Measurements from ENCODE around the gene HEATR9. TPM values are rescaled to one million over a fixed set of nuclear protein-coding genes. Genes with fewer than 3 reads are reported as not detected.

HEATR9 gene
- total and polyA plus RNA-seq, 2 of the 13 experiments (the other 11 are each of a cell fraction or from before 2014, with no cell fraction given), result not detected

DNA sequence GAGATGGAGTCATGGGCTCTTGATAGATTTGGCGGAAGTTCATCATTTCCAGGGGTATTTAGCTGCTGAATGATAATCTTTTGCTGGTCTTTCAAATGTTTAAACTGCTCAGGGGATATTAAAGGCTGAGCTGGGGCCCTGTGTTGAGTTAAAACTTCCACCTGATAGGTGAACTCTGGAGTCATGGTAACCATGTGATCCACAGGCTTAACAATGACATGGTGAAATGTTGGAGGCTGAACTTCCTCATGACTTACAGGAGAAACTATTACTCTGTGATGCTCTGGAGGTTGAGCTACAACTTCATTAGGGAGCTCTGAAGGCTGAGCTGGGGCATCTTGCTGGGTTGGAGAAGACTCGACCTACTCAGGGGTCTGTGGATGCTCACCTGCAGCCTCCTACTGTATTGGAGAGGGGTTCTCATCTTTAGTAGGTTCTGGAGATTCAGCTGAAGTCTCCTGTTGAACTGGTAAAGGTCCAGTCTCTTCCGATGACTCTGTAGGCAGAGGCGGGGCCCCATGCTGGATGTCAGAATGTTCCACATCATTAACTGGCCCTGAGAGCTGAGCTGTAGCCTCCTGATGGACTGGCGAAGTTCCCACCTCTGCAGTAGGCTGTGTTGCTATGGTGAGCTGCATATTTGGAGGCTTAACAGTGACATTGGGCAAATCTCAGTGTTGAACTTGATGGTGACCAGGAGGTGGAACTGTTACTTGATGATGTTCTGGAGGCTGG is 37.7 kb upstream of the HEATR9 start (continued):
- TF ChIP-seq IRX3 (CRISPR knock-in tag; IDR thresholded peaks at IDR 0.05; ENCODE audit: borderline replicate concordance, low read depth), result no peak
- no peak for TF ChIP-seq ZNF563 (CRISPR knock-in tag; IDR thresholded peaks at IDR 0.05)

DNA sequence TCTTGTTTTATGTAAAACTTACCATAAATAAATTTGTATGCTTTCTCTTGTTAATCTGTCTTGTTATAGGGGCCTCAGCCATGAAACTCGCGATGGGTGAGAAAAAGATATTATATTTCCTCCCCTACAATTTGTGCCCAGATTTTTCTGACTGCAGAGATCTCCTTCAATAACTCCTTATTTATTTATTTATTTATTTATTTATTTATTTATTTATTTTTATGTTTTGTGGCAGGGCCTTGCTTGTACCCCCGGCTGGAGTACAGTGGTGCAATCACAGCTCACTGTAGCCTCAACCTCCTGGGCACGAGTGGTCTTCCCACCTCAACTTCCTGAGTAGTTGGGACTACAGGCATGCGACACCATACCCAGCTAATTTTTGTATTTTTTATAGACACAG is 34.8 kb upstream of the HEATR9 start:
- Histone ChIP-seq H3K9ac (ENCODE audit: insufficient read depth, low read depth, low read length) (no peak overlapping the region), H4K20me1 (ENCODE audit: insufficient read depth, low read length) (no peaks in the 10 kb centered on the region), H3K4me3 (replicated peaks in 1 of 3; ENCODE audit: insufficient read depth in 1 of 3, low read depth in 2 of 3, low read length in 3 of 3) (no peak overlapping the region), H3K79me2 (ENCODE audit: insufficient read depth, low read length) (no peaks in the 10 kb centered on the region), H3K27me3 (ENCODE audit: control insufficient read depth in 1 of 2, insufficient read depth in 2 of 2, low read length in 2 of 2) (no peaks in the 10 kb centered on the region; a peak in 1 of 5 replicates), H3K4me1 (ENCODE audit: insufficient read depth, low read length) (no peaks in the 10 kb centered on the region), H3K4me2 (ENCODE audit: low read depth, low read length) (no peak overlapping the region), H3K27ac (ENCODE audit: extremely low read length, insufficient read depth, low read length) (no peak overlapping the region), H2AFZ (ENCODE audit: low read length) (no peak overlapping the region), H3K9me3 (ENCODE audit: low read length) (no peaks in the 10 kb centered on the region), H3K36me3 (replicated peaks in 1 of 2; ENCODE audit: control insufficient read depth in 1 of 2, insufficient read depth in 2 of 2, low read length in 2 of 2) (no peaks in the 10 kb centered on the region)
- ChIA-PET POLR2A (no interaction called here), CTCF (ENCODE audit: low intra/inter-chr PET ratio, low total read pairs) (no interaction called here)
- FAIRE-seq (no peak), DNase-seq (ENCODE audit: low spot score) (no peak), ATAC-seq (no peak)
- WGBS (ENCODE audit: low lambda C conversion rate), result 58% methylated on average over 5 of the region's 5 CpGs
- BruUV-seq (replicated peaks), result no TSS peak
- in situ Hi-C loops (cut with HindIII; ENCODE audit: extremely low pct_ligation_motif_present, low pct_unique_long_range_greater_than_20kb) (no loop called here), intact Hi-C loops (cut with micrococcal nuclease; ENCODE audit: unreplicated experiment) (no loop called here)
- TF ChIP-seq RAD21 (CRISPR knock-in tag; IDR thresholded peaks at IDR 0.05) (no peak), TBX3 (IDR thresholded peaks at IDR 0.05; ENCODE audit: borderline replicate concordance) (no peak), IKZF4 (CRISPR knock-in tag; IDR thresholded peaks at IDR 0.05; ENCODE audit: borderline replicate concordance, low read depth, not compliant biosample characterization) (no peak), ZFP90 (CRISPR knock-in tag; IDR thresholded peaks at IDR 0.05; ENCODE audit: borderline replicate concordance) (no peak), ETV5 (CRISPR knock-in tag; IDR thresholded peaks at IDR 0.05; ENCODE audit: borderline replicate concordance) (no peak), SIX1 (CRISPR knock-in tag; IDR thresholded peaks at IDR 0.05; ENCODE audit: borderline replicate concordance) (no peak), AGO1 (IDR thresholded peaks at IDR 0.05; ENCODE audit: low read depth, low read length, poor library complexity, severe bottlenecking) (no peak), ZFP62 (CRISPR knock-in tag; IDR thresholded peaks at IDR 0.05) (no peak), ZNF577 (CRISPR knock-in tag; IDR thresholded peaks at IDR 0.05; ENCODE audit: borderline replicate concordance, low read depth) (no peak), KAT8 (CRISPR knock-in tag; IDR thresholded peaks at IDR 0.05) (no peak), POLR2A (IDR thresholded peaks at IDR 0.05; ENCODE audit: insufficient read depth in 1 of 2, low read depth in 2 of 2, low read length in 2 of 2) (no peak), ATM (IDR thresholded peaks at IDR 0.05; ENCODE audit: borderline replicate concordance) (no peak), ZEB1 (IDR thresholded peaks at IDR 0.05; ENCODE audit: insufficient replicate concordance, low read depth) (no peak), ZKSCAN8 (CRISPR knock-in tag; IDR thresholded peaks at IDR 0.05; ENCODE audit: borderline replicate concordance) (no peak), GATAD2A (CRISPR knock-in tag; IDR thresholded peaks at IDR 0.05) (no peak), MAF1 (CRISPR knock-in tag; IDR thresholded peaks at IDR 0.05; ENCODE audit: borderline replicate concordance) (no peak), MNT (IDR thresholded peaks at IDR 0.05) (no peak)
- TF ChIP-seq, protein P1, sequence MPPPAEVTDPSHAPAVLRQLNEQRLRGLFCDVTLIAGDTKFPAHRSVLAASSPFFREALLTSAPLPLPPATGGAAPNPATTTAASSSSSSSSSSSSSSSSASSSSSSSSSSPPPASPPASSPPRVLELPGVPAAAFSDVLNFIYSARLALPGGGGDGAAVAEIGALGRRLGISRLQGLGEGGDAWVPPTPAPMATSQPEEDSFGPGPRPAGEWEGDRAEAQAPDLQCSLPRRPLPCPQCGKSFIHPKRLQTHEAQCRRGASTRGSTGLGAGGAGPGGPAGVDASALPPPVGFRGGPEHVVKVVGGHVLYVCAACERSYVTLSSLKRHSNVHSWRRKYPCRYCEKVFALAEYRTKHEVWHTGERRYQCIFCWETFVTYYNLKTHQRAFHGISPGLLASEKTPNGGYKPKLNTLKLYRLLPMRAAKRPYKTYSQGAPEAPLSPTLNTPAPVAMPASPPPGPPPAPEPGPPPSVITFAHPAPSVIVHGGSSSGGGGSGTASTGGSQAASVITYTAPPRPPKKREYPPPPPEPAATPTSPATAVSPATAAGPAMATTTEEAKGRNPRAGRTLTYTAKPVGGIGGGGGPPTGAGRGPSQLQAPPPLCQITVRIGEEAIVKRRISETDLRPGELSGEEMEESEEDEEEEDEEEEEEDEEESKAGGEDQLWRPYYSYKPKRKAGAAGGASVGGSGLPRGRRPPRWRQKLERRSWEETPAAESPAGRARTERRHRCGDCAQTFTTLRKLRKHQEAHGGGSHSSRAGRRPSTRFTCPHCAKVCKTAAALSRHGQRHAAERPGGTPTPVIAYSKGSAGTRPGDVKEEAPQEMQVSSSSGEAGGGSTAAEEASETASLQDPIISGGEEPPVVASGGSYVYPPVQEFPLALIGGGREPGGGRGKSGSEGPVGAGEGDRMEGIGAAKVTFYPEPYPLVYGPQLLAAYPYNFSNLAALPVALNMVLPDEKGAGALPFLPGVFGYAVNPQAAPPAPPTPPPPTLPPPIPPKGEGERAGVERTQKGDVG (CRISPR knock-in tag; IDR thresholded peaks at IDR 0.05; ENCODE audit: borderline replicate concordance), result no peak

Data from HepG2 (cell line).